ENCODE measurements around the gene CD59.

DNA sequence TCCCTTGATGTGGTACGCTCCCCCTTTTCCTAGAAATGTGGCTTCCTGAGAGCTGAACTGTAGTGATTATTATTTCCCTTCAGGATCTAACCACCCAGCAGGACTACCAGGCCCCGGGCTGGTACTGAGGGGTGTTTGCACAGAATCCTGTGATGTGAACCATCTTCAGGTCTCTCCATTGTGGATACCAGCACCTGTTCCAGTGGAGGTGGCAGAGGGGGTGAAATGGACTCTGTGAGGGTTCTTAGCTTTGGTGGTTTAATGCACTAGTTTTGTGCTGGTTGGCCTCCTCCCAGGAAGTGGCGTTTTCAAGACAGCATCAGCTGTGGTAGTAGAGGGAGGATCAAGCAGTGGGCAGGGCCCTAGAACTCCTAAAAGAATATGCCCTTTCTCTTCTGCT, 54.2 kb downstream of the CD59 start:
- TF ChIP-seq TAF1 (IDR thresholded peaks at IDR 0.05; ENCODE audit: borderline replicate concordance, insufficient read depth, low read length) (no peak), REST (IDR thresholded peaks at IDR 0.05; ENCODE audit: insufficient read depth in 1 of 2, low read depth in 2 of 2, low read length in 2 of 2) (no peak), SIN3A (IDR thresholded peaks at IDR 0.05; ENCODE audit: borderline replicate concordance, insufficient read depth, low read length) (no peak), POLR2AphosphoS5 (IDR thresholded peaks at IDR 0.05; ENCODE audit: low read depth, low read length) (no peak)
